ENCODE measurements around the gene RGPD5.
"Not testable (repeated sequence)": the region's sequence is repeated elsewhere in the genome, so short reads cannot be mapped to it uniquely, and the experiment has no call there.

DNA sequence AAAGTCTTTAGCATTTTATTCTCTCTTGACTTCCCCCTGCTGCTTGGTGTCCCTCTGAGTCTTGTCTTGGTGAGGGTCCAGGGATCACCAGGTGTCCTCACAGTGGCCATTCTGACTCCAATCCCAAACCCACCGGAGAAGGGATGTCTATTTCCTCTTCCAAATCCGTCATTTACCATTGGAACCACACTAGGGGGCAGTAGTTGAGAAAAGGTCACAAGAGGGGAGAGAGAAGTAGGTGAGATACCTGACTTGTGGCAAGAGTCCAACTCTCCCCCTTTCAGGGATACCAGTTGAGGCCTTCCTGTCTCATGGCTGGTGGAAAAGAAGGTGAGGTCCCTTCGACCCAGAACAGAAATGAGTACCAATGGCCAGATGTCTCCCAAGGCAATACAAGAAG is 82.5 kb downstream of the RGPD5 start:
- not testable (repeated sequence) for TF ChIP-seq EZH2phosphoT487 (IDR thresholded peaks at IDR 0.05; ENCODE audit: borderline replicate concordance, low read length)
- TF ChIP-seq, protein P1, sequence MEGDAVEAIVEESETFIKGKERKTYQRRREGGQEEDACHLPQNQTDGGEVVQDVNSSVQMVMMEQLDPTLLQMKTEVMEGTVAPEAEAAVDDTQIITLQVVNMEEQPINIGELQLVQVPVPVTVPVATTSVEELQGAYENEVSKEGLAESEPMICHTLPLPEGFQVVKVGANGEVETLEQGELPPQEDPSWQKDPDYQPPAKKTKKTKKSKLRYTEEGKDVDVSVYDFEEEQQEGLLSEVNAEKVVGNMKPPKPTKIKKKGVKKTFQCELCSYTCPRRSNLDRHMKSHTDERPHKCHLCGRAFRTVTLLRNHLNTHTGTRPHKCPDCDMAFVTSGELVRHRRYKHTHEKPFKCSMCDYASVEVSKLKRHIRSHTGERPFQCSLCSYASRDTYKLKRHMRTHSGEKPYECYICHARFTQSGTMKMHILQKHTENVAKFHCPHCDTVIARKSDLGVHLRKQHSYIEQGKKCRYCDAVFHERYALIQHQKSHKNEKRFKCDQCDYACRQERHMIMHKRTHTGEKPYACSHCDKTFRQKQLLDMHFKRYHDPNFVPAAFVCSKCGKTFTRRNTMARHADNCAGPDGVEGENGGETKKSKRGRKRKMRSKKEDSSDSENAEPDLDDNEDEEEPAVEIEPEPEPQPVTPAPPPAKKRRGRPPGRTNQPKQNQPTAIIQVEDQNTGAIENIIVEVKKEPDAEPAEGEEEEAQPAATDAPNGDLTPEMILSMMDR (conservative IDR thresholded peaks at IDR 0.05; ENCODE audit: low read depth, low read length) = not testable (repeated sequence)

All from PC-3 (cell line).